Measurements from ENCODE around the gene SOX5. TPM values are rescaled to one million over a fixed set of nuclear protein-coding genes. Genes with fewer than 3 reads are reported as not detected.

Gene SOX5
- polyA plus RNA-seq, 1 experiment: 0.13 TPM

- TF ChIP-seq CTCF (IDR thresholded peaks at IDR 0.05; ENCODE audit: insufficient read depth, low read depth, low read length): no peak
- CTCF ChIA-PET: no interaction called here
- H3K36me3 ChIP-seq (ENCODE audit: control insufficient read depth, insufficient read depth, low read length): no peaks in the 10 kb centered on the region
- no peak overlapping the region for H3K4me3 ChIP-seq (ENCODE audit: low read depth, low read length)
- H3K27me3 ChIP-seq (ENCODE audit: control insufficient read depth, insufficient read depth, low read length): no peaks in the 10 kb centered on the region
- POLR2A ChIA-PET: no interaction called here
- DNase-seq (ENCODE audit: low read depth): no peak
Observed at GRCh38 chr12:23694920-23695319, 254.6 kb downstream of the SOX5 start.

GRCh38 chr12:23694307-23694706, 255.2 kb downstream of the SOX5 start:
- no peak for DNase-seq (ENCODE audit: low read depth)
- Histone ChIP-seq H3K27me3 (ENCODE audit: control insufficient read depth, insufficient read depth, low read length) (no peaks in the 10 kb centered on the region), H3K36me3 (ENCODE audit: control insufficient read depth, insufficient read depth, low read length) (no peaks in the 10 kb centered on the region), H3K4me3 (ENCODE audit: low read depth, low read length) (no peak overlapping the region)
- CTCF ChIA-PET: no interaction called here
- POLR2A ChIA-PET: no interaction called here
- no peak for TF ChIP-seq CTCF (IDR thresholded peaks at IDR 0.05; ENCODE audit: insufficient read depth, low read depth, low read length)

- CTCF ChIA-PET: no interaction called here
- Histone ChIP-seq H3K4me3 (ENCODE audit: low read depth, low read length) (no peak overlapping the region), H3K27me3 (ENCODE audit: control insufficient read depth, insufficient read depth, low read length) (no peaks in the 10 kb centered on the region), H3K36me3 (ENCODE audit: control insufficient read depth, insufficient read depth, low read length) (no peaks in the 10 kb centered on the region)
- POLR2A ChIA-PET: no interaction called here
- DNase-seq (ENCODE audit: low read depth): no peak
- no peak for TF ChIP-seq CTCF (IDR thresholded peaks at IDR 0.05; ENCODE audit: insufficient read depth, low read depth, low read length)
Observed at GRCh38 chr12:23687947-23688346, 261.5 kb downstream of the SOX5 start.

DNA sequence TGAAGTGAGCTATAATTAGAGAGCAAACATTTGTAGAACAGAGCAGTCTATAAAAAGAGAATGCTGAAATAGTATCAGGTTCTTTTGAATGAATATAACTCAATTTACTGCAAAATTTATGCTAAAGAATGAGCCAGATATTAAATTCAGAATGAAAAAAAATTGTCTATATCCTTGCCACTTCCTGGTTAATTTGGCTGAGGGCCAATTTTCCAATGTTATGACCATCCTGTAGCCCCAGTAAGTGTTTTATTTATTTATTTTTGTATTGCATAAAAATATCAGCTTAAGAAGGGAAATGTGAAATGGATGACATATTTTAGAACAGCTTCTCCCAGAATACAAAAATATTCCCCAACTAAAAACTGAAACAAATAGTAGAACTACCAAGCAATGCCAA, 263.4 kb downstream of the SOX5 start:
- no peaks in the 10 kb centered on the region for H3K36me3 ChIP-seq (ENCODE audit: control insufficient read depth, insufficient read depth, low read length)
- ChIA-PET CTCF (no interaction called here), POLR2A (no interaction called here)
- no peak for TF ChIP-seq CTCF (IDR thresholded peaks at IDR 0.05; ENCODE audit: insufficient read depth, low read depth, low read length)
- H3K4me3 ChIP-seq (ENCODE audit: low read depth, low read length): no peak overlapping the region
- no peak for DNase-seq (ENCODE audit: low read depth)
- no peaks in the 10 kb centered on the region for H3K27me3 ChIP-seq (ENCODE audit: control insufficient read depth, insufficient read depth, low read length)

- Histone ChIP-seq H3K4me3 (ENCODE audit: low read depth, low read length) (no peak overlapping the region), H3K27me3 (ENCODE audit: control insufficient read depth, insufficient read depth, low read length) (no peaks in the 10 kb centered on the region), H3K36me3 (ENCODE audit: control insufficient read depth, insufficient read depth, low read length) (no peaks in the 10 kb centered on the region)
- POLR2A ChIA-PET: no interaction called here
- CTCF ChIA-PET: interaction anchor here (0.5 kb wide), 1 partner anchor 31 kb away, joined by 3 read pairs; no protein-coding TSS in a partner anchor
- DNase-seq (ENCODE audit: low read depth): no peak
- TF ChIP-seq CTCF (IDR thresholded peaks at IDR 0.05; ENCODE audit: insufficient read depth, low read depth, low read length): no peak
Observed at GRCh38 chr12:23684121-23684520, 265.3 kb downstream of the SOX5 start.

Measured in BJ (cell line).